RWPE1 (cell line): ENCODE measurements around the gene LMTK3.
A peak's percentile ranks its signal among the peaks of the same experiment; 100 is the strongest.

Experiments
- CTCF ChIA-PET: fragments of 350-600 bp; sonication (Branson Sonifier 250); formaldehyde crosslinking; extraction: SDS; loops from one replicate; lab custom pipeline; 2021; lab: Yijun Ruan, JAX
- POLR2A ChIA-PET: fragments of 400-600 bp; formaldehyde crosslinking; extraction: SDS; loops from one replicate; lab custom pipeline; 2020; ENCODE audit warnings: antibody characterized with exemption; ENCODE audit not compliant: low non-redundant PET; lab: Yijun Ruan, JAX
- DNase-seq: peaks from one replicate; pipeline ENCODE4 v3.0.0; 2012; ENCODE audit warnings: low spot score
- H3K27ac ChIP-seq: fragments of 450-650 bp; 2 replicates; pipeline ENCODE4 v1.5.1; 2017
- TF ChIP-seq, protein P1 (sequence below): fragments of 450-650 bp; conservative IDR thresholded peaks from 2 replicates; pipeline ENCODE4 v1.5.1; 2017; ENCODE audit warnings: low read depth, mild to moderate bottlenecking

LMTK3 gene

DNA sequence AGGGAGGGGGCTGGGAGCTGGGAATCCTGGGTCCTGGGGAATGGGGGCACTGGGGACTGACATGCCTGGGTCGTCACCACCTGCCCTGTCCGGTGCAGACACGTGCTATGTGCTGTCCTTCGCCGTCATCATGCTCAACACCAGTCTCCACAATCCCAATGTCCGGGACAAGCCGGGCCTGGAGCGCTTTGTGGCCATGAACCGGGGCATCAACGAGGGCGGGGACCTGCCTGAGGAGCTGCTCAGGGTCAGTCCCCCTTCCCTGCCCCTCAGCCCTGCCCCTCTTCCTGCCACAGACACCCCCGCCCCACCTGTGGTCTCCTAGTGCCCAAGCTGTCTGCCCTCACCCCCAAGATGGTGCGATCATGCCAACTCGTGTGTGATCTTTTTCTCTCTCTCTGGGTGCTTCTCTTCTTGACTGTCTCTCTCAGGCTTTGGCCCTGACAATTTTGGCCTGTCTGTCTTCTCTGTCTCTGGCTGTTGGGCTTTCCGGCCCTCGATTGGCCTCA lies 37.5 kb downstream of the LMTK3 start:
- ChIA-PET CTCF (no interaction called here), POLR2A (no interaction called here)
- TF ChIP-seq, protein P1, sequence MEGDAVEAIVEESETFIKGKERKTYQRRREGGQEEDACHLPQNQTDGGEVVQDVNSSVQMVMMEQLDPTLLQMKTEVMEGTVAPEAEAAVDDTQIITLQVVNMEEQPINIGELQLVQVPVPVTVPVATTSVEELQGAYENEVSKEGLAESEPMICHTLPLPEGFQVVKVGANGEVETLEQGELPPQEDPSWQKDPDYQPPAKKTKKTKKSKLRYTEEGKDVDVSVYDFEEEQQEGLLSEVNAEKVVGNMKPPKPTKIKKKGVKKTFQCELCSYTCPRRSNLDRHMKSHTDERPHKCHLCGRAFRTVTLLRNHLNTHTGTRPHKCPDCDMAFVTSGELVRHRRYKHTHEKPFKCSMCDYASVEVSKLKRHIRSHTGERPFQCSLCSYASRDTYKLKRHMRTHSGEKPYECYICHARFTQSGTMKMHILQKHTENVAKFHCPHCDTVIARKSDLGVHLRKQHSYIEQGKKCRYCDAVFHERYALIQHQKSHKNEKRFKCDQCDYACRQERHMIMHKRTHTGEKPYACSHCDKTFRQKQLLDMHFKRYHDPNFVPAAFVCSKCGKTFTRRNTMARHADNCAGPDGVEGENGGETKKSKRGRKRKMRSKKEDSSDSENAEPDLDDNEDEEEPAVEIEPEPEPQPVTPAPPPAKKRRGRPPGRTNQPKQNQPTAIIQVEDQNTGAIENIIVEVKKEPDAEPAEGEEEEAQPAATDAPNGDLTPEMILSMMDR = no peak
- DNase-seq = no peak
- H3K27ac ChIP-seq = peak overlapping the region; percentile 98

DNA sequence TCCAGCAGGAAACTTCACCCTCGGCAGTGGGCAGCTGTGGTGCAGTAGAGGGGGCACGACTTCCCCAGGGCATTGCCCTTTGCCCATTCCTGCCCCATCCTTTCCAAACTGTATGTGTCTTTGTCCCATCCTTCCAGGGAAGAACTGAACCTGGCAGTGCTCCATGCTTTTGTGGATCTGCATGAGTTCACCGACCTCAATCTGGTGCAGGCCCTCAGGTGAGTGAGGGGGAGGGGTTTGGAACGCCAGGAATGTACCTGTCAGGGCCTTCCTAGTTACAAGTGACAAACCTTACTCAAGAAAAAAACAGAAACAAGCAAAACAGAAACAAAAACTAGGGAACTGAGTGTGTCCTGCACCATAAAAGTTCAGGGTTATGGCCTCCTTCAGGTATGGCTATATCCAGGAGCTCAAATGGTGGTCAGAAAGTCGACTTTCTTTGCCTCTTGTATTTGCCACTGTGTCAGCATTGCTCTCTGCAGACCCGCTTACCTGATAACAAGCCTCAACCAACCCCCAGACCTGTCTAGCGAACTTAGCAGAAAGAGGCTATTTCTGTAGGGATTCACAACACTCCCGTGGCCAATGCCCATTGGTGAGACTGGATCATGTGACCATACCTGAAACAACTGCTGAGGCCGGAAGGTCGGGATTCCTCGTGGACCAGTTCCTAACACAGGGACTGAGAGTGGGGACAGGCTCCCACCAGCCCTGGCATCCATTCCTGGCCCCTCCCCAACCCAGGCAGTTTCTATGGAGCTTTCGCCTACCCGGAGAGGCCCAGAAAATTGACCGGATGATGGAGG lies 38.3 kb downstream of the LMTK3 start:
- CTCF ChIA-PET = interaction anchor here (0.7 kb wide), 1 partner anchor 235 kb away, joined by 3 read pairs; no protein-coding TSS in a partner anchor
- POLR2A ChIA-PET = no interaction called here
- TF ChIP-seq, protein P1 = no peak
- no peak for DNase-seq
- H3K27ac ChIP-seq = peak overlapping the region; percentile 98

DNA sequence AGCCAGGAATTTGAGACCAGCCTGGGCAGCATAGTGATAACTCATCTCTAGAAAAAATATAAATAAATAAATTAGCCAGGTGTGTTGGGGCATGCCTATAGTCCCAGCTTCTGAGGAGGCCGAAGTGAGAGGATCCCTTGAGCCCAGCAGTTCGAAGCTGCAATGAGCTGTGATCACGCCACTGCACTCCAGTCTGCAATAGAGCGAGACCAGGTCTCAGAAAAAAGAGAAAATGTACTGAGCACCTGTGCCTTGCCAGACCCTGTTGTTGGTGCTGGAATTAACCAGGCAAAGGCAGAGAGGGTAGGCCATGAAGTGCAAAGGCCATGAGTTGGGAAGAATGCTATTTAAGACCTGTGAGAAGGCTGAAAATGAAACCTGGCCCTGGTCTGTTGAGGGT lies 39.8 kb downstream of the LMTK3 start:
- ChIA-PET POLR2A (no interaction called here), CTCF (no interaction called here)
- DNase-seq = no peak
- peak overlapping the region; percentile 98 for H3K27ac ChIP-seq
- TF ChIP-seq, protein P1 = no peak

DNA sequence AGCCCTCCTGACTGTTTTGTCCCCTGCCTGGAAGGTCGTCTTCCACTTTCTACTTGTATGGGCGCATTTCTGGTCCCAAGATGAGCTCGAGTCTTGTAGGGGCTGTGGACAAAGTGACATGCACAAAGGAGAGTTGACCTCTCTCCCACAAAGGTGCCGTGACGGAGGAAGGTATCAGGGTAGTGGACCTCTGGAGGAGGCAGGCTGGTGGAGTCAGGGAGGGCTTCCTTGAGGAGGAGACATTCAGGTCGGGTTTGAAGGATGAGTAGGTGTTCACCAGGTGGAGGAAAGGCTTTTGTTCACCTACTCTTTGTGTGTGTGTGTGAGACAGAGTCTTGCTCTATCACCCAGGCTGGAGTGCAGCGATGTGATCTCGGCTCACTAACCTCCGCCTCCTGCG lies 40.8 kb downstream of the LMTK3 start:
- POLR2A ChIA-PET = no interaction called here
- no peak for DNase-seq
- CTCF ChIA-PET = interaction anchor here (0.7 to 1.2 kb wide), 2 partner anchors 19 to 107 kb away, joined by 3 to 4 read pairs; partner anchors contain the start of gene SYNGR4

DNA sequence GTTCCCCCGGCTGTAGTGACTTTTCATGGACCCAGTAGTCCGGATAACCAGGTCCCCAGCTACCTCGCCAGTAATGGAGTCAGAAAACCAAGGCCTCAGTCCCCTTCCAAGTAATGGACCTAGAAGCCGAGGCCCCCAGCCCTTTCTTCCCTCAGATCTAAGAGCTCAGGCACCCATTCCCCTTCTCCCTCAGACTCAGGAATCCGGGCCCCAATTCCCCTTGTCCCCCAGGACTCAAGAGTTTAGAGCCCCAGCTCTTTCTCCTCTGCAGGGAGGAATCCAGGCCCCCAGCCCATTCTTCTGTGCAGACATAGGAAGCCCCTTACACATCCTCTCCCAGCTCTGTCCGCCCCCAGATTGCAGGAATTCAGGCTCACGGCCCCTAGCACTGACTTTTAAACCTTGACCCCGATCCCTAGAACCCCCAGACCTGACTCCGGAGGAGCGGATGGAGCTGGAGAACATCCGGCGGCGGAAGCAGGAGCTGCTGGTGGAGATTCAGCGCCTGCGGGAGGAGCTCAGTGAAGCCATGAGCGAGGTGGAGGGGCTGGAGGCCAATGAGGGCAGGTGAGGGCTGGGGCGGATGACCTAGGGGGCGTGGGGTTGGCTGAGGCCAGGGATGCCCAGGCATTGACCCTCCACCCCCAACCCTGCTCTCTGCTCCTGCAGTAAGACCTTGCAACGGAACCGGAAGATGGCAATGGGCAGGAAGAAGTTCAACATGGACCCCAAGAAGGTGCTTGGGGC lies 41.5 kb downstream of the LMTK3 start:
- peak overlapping the region; percentile 98 for H3K27ac ChIP-seq
- TF ChIP-seq, protein P1 = no peak
- ChIA-PET POLR2A (interaction anchor here (0.6 to 1.3 kb wide), 2 partner anchors 18 to 179 kb away, joined by 4 to 6 read pairs; no protein-coding TSS in a partner anchor), CTCF (interaction anchor here (0.7 to 1.2 kb wide), 2 partner anchors 20 to 106 kb away, joined by 3 to 4 read pairs; partner anchors contain the start of gene SYNGR4)
- DNase-seq = no peak

More for the DNA sequence above, 40.8 kb downstream of the LMTK3 start:
- H3K27ac ChIP-seq = peak overlapping the region; percentile 98
- TF ChIP-seq, protein P1 = no peak

DNA sequence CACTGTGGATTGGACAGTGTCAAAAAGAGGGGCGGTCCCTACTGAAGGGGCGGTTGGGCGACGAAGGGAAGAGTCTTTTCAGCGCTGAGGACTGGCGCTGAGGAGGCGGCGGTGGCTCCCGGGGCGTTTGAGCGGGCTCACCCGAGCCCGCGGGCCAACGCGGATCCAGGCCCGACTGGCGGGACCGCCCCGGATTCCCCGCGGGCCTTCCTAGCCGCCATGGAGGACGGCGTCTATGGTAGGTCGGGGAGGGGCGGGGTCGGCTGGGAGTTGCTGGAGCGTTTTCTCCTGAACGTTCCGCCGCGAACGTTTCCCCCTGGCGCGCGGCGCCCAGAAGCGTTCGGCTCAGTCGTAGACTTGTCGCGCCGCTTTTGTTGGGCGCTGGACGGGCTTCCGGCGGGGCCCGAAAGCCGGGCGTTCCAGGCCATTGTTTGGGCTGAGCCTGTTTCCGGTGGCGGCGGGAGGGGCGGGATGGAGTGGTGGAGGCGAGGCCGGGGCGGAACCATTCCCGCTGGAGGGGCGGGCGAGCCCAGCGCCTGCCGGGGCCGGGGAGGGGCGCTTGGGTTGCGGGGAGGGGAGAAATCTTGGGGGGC lies 42.2 kb downstream of the LMTK3 start, which contains the start of gene CYTH2:
Gene CYTH2, plus strand, starts transcription at position 81 of the 593 bp plus-strand sequence. Its CDS starts 139 bp downstream, at position 220.
- ChIA-PET CTCF (no interaction called here), POLR2A (interaction anchor here (0.6 to 1.3 kb wide), 2 partner anchors 18 to 180 kb away, joined by 4 to 6 read pairs; no protein-coding TSS in a partner anchor)
- TF ChIP-seq, protein P1 = no peak
- H3K27ac ChIP-seq = peak within 1 kb of the TSS; percentile 98
- DNase-seq = peak; percentile 70
